Prostate gland (tissue), 2 donors: Measurements from ENCODE around the gene DENND5A.
"Not testable (repeated sequence)": the region's sequence is repeated elsewhere in the genome, so short reads cannot be mapped to it uniquely, and the experiment has no call there.

Source experiments
- POLR2AphosphoS5 ChIP-seq: sonication (generic); formaldehyde crosslinking; IDR thresholded peaks from one replicate; pipeline ENCODE4 v1.6.1; 2017; ENCODE audit warnings: antibody characterized with exemption
- TF ChIP-seq, protein P1 (sequence below), 4 experiments: fragments of 200-600 bp in 2 of 4; fragments of 450-650 bp in 2 of 4; sonication (generic) in 2 of 4; IDR thresholded peaks; 1 replicate in 3 of 4; 2 replicates in 1 of 4; pipeline ENCODE4 v1.5.1; 2016 to 2019; ENCODE audit warnings: antibody characterized with exemption in 4 of 4, mild to moderate bottlenecking in 2 of 4, moderate library complexity in 2 of 4

DNA sequence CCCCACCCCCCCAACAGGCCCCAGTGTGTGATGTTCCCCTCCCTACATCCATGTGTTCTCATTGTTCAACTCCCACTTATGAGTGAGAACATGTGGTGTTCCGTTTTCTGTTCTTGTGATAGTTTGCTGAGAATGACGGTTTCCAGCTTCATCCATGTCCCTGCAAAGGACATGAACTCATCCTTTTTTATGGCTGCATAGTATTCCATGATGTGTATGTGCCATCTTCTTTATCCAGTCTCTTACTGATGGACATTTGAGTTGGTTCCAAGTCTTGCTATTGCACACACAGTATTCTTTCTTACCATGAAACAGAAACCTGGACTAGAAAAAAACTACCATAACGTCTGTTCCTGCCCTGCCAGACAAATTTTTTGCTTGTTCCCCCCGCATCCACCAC lies 6.9 kb downstream of the DENND5A start:
- TF ChIP-seq, protein P1, sequence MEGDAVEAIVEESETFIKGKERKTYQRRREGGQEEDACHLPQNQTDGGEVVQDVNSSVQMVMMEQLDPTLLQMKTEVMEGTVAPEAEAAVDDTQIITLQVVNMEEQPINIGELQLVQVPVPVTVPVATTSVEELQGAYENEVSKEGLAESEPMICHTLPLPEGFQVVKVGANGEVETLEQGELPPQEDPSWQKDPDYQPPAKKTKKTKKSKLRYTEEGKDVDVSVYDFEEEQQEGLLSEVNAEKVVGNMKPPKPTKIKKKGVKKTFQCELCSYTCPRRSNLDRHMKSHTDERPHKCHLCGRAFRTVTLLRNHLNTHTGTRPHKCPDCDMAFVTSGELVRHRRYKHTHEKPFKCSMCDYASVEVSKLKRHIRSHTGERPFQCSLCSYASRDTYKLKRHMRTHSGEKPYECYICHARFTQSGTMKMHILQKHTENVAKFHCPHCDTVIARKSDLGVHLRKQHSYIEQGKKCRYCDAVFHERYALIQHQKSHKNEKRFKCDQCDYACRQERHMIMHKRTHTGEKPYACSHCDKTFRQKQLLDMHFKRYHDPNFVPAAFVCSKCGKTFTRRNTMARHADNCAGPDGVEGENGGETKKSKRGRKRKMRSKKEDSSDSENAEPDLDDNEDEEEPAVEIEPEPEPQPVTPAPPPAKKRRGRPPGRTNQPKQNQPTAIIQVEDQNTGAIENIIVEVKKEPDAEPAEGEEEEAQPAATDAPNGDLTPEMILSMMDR (IDR thresholded peaks at IDR 0.05): not testable (repeated sequence)
- TF ChIP-seq POLR2AphosphoS5: not testable (repeated sequence)
